Karpas-422 (cell line): ENCODE results near the gene CALHM5. TPM values are rescaled to one million over a fixed set of nuclear protein-coding genes. Genes with fewer than 3 reads are reported as not detected.

Experiments
- DNase-seq: peaks from one replicate; pipeline ENCODE4 v3.0.0-alpha.2; 2015
- H2AFZ ChIP-seq: fragments of 200-600 bp; sonication (generic); 2 replicates; pipeline ENCODE4 v1.6.1; 2014; ENCODE audit warnings: antibody characterized with exemption, low read length, mixed read lengths
- H3K27ac ChIP-seq: fragments of 200-600 bp; sonication (generic); 2 replicates; pipeline ENCODE4 v1.5.1; 2014; ENCODE audit warnings: mild to moderate bottlenecking, low read length, moderate library complexity
- H3K27me3 ChIP-seq: fragments of 200-600 bp; sonication (generic); 2 replicates; pipeline ENCODE4 v1.6.1; 2014; ENCODE audit warnings: low read length, mixed read lengths
- H3K36me3 ChIP-seq: fragments of 200-600 bp; sonication (generic); 2 replicates; pipeline ENCODE4 v1.6.1; 2014; ENCODE audit warnings: low read length, mixed read lengths; ENCODE audit not compliant: insufficient read depth
- H3K4me1 ChIP-seq: fragments of 200-600 bp; sonication (generic); 2 replicates; pipeline ENCODE4 v1.6.1; 2014; ENCODE audit warnings: mild to moderate bottlenecking, low read length, mixed read lengths
- H3K4me2 ChIP-seq: fragments of 200-600 bp; sonication (generic); 2 replicates; pipeline ENCODE4 v1.6.1; 2014; ENCODE audit warnings: low read length, low read depth, mild to moderate bottlenecking; ENCODE audit not compliant: poor library complexity, severe bottlenecking
- H3K4me3 ChIP-seq: fragments of 200-600 bp; sonication (generic); 2 replicates; pipeline ENCODE4 v1.5.1; 2014; ENCODE audit warnings: mild to moderate bottlenecking, antibody characterized with exemption, low read length, mixed read lengths
- H3K79me2 ChIP-seq: fragments of 200-600 bp; sonication (generic); 2 replicates; pipeline ENCODE4 v1.6.1; 2014; ENCODE audit warnings: mild to moderate bottlenecking, low read length, mixed read lengths
- H3K9ac ChIP-seq: fragments of 200-600 bp; sonication (generic); 2 replicates; pipeline ENCODE4 v1.6.0; 2014; ENCODE audit warnings: low read length
- H3K9me2 ChIP-seq: fragments of 200-600 bp; sonication (generic), shearing (Covaris generic); replicated peaks from 2 replicates; pipeline ENCODE4 v1.6.0; 2014; ENCODE audit warnings: mild to moderate bottlenecking, low read length, moderate library complexity; ENCODE audit not compliant: insufficient read depth
- H3K9me3 ChIP-seq: fragments of 300-700, 200-600 bp; sonication (generic); 2 replicates; pipeline ENCODE4 v1.6.1; 2014; ENCODE audit warnings: low read length, mixed read lengths
- H4K20me1 ChIP-seq: fragments of 200-600 bp; sonication (generic); 2 replicates; pipeline ENCODE4 v1.6.1; 2014; ENCODE audit warnings: mild to moderate bottlenecking, antibody characterized with exemption, low read length, low read depth; ENCODE audit not compliant: insufficient read depth
- total RNA-seq: library from RNA; depleted of rRNA; stranded (reverse); fragments of >200 nt; shearing (Covaris generic); gene quantifications from 2 replicates; pipeline ENCODE4 v1.2.3, GENCODE V29; 2014; ENCODE audit warnings: low replicate concordance; rRNA removed

The CALHM5 gene, protein sequence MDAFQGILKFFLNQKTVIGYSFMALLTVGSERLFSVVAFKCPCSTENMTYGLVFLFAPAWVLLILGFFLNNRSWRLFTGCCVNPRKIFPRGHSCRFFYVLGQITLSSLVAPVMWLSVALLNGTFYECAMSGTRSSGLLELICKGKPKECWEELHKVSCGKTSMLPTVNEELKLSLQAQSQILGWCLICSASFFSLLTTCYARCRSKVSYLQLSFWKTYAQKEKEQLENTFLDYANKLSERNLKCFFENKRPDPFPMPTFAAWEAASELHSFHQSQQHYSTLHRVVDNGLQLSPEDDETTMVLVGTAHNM
- not detected in 2 replicates for total RNA-seq

DNA sequence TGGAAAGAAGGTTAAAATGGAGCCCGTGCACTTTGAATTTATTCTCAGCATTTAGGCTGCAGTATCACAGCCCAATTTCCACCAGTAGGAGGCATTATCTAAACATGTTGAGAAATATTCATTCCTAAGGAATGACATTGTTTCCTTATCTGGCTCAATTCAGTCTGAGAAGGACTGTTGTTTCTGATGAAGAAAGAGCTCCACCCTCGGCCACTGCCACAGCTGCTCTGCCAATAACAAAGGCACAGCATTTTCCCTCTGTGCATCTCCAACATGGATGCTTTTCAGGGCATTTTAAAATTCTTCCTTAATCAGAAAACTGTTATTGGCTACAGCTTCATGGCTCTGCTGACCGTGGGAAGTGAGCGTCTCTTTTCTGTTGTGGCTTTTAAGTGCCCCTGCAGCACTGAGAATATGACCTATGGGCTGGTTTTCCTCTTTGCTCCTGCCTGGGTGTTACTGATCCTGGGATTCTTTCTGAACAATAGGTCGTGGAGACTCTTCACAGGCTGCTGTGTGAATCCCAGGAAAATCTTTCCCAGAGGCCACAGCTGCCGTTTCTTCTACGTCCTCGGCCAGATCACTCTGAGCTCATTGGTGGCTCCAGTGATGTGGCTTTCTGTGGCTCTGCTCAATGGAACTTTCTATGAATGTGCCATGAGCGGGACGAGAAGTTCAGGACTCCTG, at the start of gene CALHM5:
Gene CALHM5 (plus strand): TSS at position 216 of the 687 bp plus-strand sequence. CDS start 58 bp downstream, at position 274.
- H3K4me1 ChIP-seq = no peaks in the 10 kb centered on the region
- no peaks in the 10 kb centered on the region for H3K9me2 ChIP-seq
- H3K27ac ChIP-seq = no peak within 1 kb of the TSS
- H2AFZ ChIP-seq = peak within 1 kb of the TSS; percentile 20; the same call in 1 of the 2 replicates
- H3K27me3 ChIP-seq = no peaks in the 10 kb centered on the region
- no peak for DNase-seq
- no peaks in the 10 kb centered on the region for H3K9me3 ChIP-seq
- H3K36me3 ChIP-seq = no peaks in the 10 kb centered on the region
- no peak within 1 kb of the TSS for H3K4me3 ChIP-seq
- no peaks in the 10 kb centered on the region for H3K79me2 ChIP-seq
- H3K4me2 ChIP-seq = no peak within 1 kb of the TSS
- H4K20me1 ChIP-seq = no peaks in the 10 kb centered on the region
- H3K9ac ChIP-seq = no peak within 1 kb of the TSS

DNA sequence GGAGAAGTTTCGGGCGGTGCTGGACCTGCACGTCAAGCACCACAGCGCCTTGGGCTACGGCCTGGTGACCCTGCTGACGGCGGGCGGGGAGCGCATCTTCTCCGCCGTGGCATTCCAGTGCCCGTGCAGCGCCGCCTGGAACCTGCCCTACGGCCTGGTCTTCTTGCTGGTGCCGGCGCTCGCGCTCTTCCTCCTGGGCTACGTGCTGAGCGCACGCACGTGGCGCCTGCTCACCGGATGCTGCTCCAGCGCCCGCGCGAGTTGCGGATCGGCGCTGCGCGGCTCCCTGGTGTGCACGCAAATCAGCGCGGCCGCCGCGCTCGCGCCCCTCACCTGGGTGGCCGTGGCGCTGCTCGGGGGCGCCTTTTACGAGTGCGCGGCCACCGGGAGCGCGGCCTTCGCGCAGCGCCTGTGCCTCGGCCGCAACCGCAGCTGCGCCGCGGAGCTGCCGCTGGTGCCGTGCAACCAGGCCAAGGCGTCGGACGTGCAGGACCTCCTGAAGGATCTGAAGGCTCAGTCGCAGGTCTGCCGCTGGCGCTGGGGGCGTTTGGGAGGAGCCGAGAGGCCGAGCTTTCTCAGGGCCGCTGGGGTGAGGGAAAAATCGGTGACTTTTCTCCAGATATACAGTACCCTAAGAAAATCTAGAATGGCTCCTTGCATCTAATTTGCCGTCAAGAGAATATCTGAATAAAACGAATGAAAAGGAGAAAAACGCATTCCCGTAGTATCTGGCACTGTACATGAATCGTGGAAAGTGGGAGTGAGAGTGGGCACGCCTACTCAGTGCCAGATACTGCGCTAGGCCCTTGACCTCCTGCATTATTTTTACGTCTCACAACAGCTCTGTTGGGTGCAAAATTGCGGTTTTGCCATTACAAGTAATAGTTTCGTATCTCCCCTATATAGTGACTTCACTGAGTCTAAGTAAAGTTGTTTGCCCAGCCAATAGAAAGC, 49.2 kb upstream of the CALHM5 start:
- Histone ChIP-seq H3K4me3 (peak overlapping the region; percentile 19; the same call in 1 of the 2 replicates), H2AFZ (no peak overlapping the region), H3K9ac (no peak overlapping the region), H3K27ac (no peak overlapping the region), H4K20me1 (no peaks in the 10 kb centered on the region), H3K4me2 (peak overlapping the region; percentile 30), H3K4me1 (no peaks in the 10 kb centered on the region), H3K79me2 (no peaks in the 10 kb centered on the region), H3K36me3 (no peaks in the 10 kb centered on the region), H3K9me3 (no peaks in the 10 kb centered on the region), H3K27me3 (no peaks in the 10 kb centered on the region), H3K9me2 (no peaks in the 10 kb centered on the region)
- DNase-seq = no peak

DNA sequence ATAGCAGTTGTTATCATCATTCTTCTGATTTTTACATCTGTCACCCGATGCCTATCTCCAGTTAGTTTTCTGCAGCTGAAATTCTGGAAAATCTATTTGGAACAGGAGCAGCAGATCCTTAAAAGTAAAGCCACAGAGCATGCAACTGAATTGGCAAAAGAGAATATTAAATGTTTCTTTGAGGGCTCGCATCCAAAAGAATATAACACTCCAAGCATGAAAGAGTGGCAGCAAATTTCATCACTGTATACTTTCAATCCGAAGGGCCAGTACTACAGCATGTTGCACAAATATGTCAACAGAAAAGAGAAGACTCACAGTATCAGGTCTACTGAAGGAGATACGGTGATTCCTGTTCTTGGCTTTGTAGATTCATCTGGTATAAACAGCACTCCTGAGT, 48.1 kb upstream of the CALHM5 start:
- Histone ChIP-seq H3K4me1 (no peaks in the 10 kb centered on the region), H3K9ac (no peak overlapping the region), H2AFZ (no peak overlapping the region), H3K4me3 (no peak overlapping the region), H3K27me3 (no peaks in the 10 kb centered on the region), H3K9me2 (no peaks in the 10 kb centered on the region), H3K9me3 (no peaks in the 10 kb centered on the region), H3K27ac (no peak overlapping the region), H3K4me2 (no peak overlapping the region), H3K36me3 (no peaks in the 10 kb centered on the region), H3K79me2 (no peaks in the 10 kb centered on the region), H4K20me1 (no peaks in the 10 kb centered on the region)
- no peak for DNase-seq

DNA sequence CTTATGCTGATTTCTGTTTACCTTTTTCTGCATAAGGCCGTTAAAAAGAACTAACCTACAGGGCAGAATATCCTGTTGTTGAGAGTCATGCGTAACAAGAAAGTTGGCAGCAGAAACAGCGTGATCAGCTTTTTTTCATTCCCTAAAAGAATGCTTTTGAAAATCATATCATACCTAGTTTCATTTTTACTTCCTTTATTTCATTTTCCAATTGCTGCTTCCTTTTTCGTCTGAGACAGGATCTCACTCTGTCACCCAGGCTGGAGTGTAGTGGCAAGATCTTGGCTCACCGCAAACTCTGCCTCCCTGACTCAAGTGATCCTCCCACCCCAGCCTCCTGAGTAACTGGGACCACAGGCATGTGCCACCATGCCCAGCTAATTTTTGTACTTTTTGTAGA, 46.2 kb upstream of the CALHM5 start:
- H3K27me3 ChIP-seq = no peaks in the 10 kb centered on the region
- H3K4me1 ChIP-seq = no peaks in the 10 kb centered on the region
- H4K20me1 ChIP-seq = no peaks in the 10 kb centered on the region
- H3K9me2 ChIP-seq = no peaks in the 10 kb centered on the region
- no peak overlapping the region for H3K9ac ChIP-seq
- no peaks in the 10 kb centered on the region for H3K79me2 ChIP-seq
- no peak overlapping the region for H2AFZ ChIP-seq
- no peak overlapping the region for H3K27ac ChIP-seq
- H3K4me2 ChIP-seq = no peak overlapping the region
- DNase-seq = no peak
- no peaks in the 10 kb centered on the region for H3K36me3 ChIP-seq
- H3K9me3 ChIP-seq = no peaks in the 10 kb centered on the region
- no peak overlapping the region for H3K4me3 ChIP-seq

DNA sequence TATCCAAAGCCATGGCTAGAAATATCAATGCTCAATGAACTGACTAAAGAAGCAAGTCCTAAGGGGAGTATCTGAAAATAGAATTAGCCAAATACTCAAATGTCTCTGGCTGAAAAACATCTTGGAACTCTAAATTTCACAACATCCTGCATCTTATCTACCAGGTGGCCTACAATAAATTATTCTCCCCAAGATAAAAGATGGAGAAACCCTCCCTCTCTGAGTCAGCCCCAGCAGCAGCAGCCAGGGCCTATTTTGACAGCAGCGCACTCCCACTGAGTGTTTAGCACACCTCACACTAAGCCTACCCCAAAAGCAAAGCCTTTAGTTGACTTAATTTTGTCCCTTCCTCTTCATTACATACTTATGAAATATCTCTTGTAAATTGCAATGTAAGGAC, 44.3 kb upstream of the CALHM5 start:
- Histone ChIP-seq H3K9me2 (no peaks in the 10 kb centered on the region), H3K27ac (no peak overlapping the region), H3K4me2 (no peak overlapping the region), H3K27me3 (no peaks in the 10 kb centered on the region), H4K20me1 (no peaks in the 10 kb centered on the region), H3K36me3 (no peaks in the 10 kb centered on the region), H3K4me3 (no peak overlapping the region), H3K9ac (no peak overlapping the region), H3K79me2 (no peaks in the 10 kb centered on the region), H3K9me3 (no peaks in the 10 kb centered on the region), H2AFZ (no peak overlapping the region), H3K4me1 (no peaks in the 10 kb centered on the region)
- no peak for DNase-seq

DNA sequence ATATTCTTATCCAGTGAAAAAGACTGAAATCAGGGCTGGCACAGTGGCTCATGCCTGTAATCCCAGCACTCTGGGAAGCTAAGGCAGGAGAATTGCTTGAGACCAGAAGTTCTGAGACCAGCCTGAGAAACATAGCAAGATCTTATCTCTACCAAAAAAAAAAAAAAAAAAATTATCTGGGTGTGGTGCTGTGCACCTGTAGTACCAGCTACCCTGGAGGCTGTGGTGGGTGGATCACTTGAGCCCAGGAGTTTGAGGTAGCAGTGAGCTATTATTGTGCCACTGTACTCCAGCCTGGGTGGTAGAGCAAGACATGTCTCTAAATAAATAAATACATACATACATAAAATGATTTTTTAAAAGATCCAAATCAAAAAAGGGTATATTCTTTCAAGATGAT, 43.9 kb upstream of the CALHM5 start:
- Histone ChIP-seq H2AFZ (no peak overlapping the region), H3K4me3 (no peak overlapping the region), H4K20me1 (no peaks in the 10 kb centered on the region), H3K27me3 (no peaks in the 10 kb centered on the region), H3K9ac (no peak overlapping the region), H3K4me1 (no peaks in the 10 kb centered on the region), H3K9me3 (no peaks in the 10 kb centered on the region), H3K36me3 (no peaks in the 10 kb centered on the region), H3K4me2 (no peak overlapping the region), H3K9me2 (no peaks in the 10 kb centered on the region), H3K27ac (no peak overlapping the region), H3K79me2 (no peaks in the 10 kb centered on the region)
- DNase-seq = no peak

DNA sequence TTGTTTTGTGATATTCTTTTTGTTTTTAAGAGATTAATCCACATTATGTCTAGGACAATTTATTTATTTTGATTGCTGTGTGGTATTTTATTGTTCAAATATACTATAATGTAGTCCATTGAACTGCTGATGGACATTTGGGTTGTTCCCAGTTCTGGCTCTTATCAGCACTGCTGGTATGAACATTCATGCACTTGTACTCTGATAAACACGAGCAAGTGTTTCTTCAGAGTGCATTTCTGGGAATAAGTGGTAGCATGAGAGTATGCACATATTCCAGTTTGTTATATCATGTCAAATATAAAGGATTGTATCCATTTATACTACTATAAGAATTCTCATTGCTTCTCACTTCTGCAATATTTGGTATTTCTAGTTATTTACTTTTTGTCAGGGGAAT, 43.1 kb upstream of the CALHM5 start:
- Histone ChIP-seq H3K27me3 (no peaks in the 10 kb centered on the region), H3K9me3 (no peaks in the 10 kb centered on the region), H3K9ac (no peak overlapping the region), H3K4me2 (no peak overlapping the region), H3K9me2 (no peaks in the 10 kb centered on the region), H3K79me2 (no peaks in the 10 kb centered on the region), H2AFZ (no peak overlapping the region), H3K4me3 (no peak overlapping the region), H4K20me1 (no peaks in the 10 kb centered on the region), H3K36me3 (no peaks in the 10 kb centered on the region), H3K27ac (no peak overlapping the region), H3K4me1 (no peaks in the 10 kb centered on the region)
- no peak for DNase-seq

DNA sequence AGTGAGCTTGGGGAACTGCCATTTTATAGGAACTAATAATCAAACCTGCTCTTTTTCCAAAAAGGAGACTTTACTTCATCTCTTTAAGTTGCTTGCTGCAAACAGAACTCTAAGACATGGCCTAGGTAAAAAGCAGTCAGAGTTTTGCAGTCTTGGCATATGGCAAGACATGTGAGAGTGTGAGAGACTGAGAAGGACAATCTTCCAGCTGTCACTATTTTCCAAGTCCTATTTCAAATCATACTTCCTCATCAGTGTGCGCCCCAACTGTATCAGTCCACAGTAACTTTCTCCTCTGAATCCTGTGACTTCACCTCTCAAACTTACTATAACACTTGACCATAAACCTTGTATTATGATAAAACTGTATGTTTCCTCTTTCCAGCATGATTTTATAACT, 39.9 kb upstream of the CALHM5 start:
- no peaks in the 10 kb centered on the region for H4K20me1 ChIP-seq

More for the DNA sequence above, 39.9 kb upstream of the CALHM5 start:
- Histone ChIP-seq H3K36me3 (no peaks in the 10 kb centered on the region), H3K9ac (no peak overlapping the region), H3K4me1 (peaks cover 18% of the 10 kb centered on the region), H2AFZ (no peak overlapping the region), H3K27ac (no peak overlapping the region), H3K9me2 (no peaks in the 10 kb centered on the region), H3K9me3 (no peaks in the 10 kb centered on the region), H3K4me2 (no peak overlapping the region), H3K79me2 (no peaks in the 10 kb centered on the region), H3K27me3 (no peaks in the 10 kb centered on the region), H3K4me3 (no peak overlapping the region)
- no peak for DNase-seq
